ENCODE data around the gene ACVR1B. TPM values are rescaled to one million over a fixed set of nuclear protein-coding genes. Genes with fewer than 3 reads are reported as not detected.

The ACVR1B gene
- total RNA-seq, 2 donors from 2014 or later = 39.6 to 43.3 TPM

- Histone ChIP-seq H3K4me3 (peak overlapping the region in 1 of 2 donors; percentile 79), H3K27ac (peak overlapping the region; percentile 87 to 88), H3K36me3 (no peaks in the 10 kb centered on the region), H3K4me1 (replicated peaks) (peaks cover 19% of the 10 kb centered on the region), H3K27me3 (replicated peaks; ENCODE audit: insufficient read depth) (no peaks in the 10 kb centered on the region), H3K9me3 (no peaks in the 10 kb centered on the region)
- no peak for DNase-seq (ENCODE audit: low spot score)
- intact Hi-C loops (cut with DNase I) = no loop called here
- 82% methylated on average over 10 of the region's 10 CpGs for WGBS
- TF ChIP-seq POLR2AphosphoS5 (IDR thresholded peaks at IDR 0.05) = no peak
- TF ChIP-seq CTCF (IDR thresholded peaks at IDR 0.05) = no peak
- no peak for TF ChIP-seq POLR2A (IDR thresholded peaks at IDR 0.05)
Observed at GRCh38 chr12:52009081-52009751, 57.7 kb downstream of the ACVR1B start.

DNA sequence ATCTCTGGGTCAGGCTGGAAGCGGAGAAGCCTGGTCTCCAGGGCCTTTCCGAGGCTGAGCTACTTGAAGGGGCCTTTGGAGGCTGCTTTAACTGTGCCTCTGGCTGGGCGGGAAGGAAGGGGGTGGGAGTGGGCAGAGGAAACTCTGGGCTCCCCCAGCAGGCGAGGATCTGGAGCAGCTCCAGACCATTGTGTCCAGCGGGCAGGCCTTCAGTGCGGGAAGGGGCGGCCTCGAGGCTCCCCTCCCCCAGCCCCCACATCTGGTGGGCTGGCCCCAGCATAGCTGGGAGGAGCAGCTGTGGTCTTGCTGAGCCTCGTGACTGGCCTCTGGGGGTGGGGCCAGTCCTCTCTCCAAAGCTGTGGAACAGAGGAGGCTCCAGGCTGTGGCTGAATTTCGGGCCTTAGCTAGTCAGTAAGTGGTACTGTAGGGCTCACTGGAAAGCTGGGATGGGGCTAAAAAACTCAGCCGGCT, 58.7 kb downstream of the ACVR1B start:
- no peak for DNase-seq (ENCODE audit: low spot score)
- intact Hi-C loops (cut with DNase I) = no loop called here
- TF ChIP-seq CTCF (IDR thresholded peaks at IDR 0.05) = no peak
- TF ChIP-seq POLR2A (IDR thresholded peaks at IDR 0.05) = no peak
- TF ChIP-seq POLR2AphosphoS5 (IDR thresholded peaks at IDR 0.05) = peak; percentile 71
- peaks cover 19% of the 10 kb centered on the region for H3K4me1 ChIP-seq (replicated peaks)
- H3K4me3 ChIP-seq = peak overlapping the region in 1 of 2 donors; percentile 79
- H3K27me3 ChIP-seq (replicated peaks; ENCODE audit: insufficient read depth) = no peaks in the 10 kb centered on the region
- no peaks in the 10 kb centered on the region for H3K36me3 ChIP-seq
- no peaks in the 10 kb centered on the region for H3K9me3 ChIP-seq
- 29% methylated on average over 11 of the region's 11 CpGs for WGBS
- peak overlapping the region; percentile 87 to 88 for H3K27ac ChIP-seq

- Histone ChIP-seq H3K4me3 (no peak overlapping the region), H3K36me3 (no peaks in the 10 kb centered on the region), H3K9me3 (no peaks in the 10 kb centered on the region), H3K4me1 (replicated peaks) (peaks cover 19% of the 10 kb centered on the region), H3K27me3 (replicated peaks; ENCODE audit: insufficient read depth) (no peaks in the 10 kb centered on the region), H3K27ac (peak overlapping the region; percentile 87 to 88)
- intact Hi-C loops (cut with DNase I) = no loop called here
- TF ChIP-seq CTCF (IDR thresholded peaks at IDR 0.05) (no peak), POLR2AphosphoS5 (IDR thresholded peaks at IDR 0.05) (no peak), POLR2A (IDR thresholded peaks at IDR 0.05) (no peak)
- WGBS = 71% methylated on average over 8 of the region's 8 CpGs
- DNase-seq (ENCODE audit: low spot score) = no peak
Observed at GRCh38 chr12:52010692-52011601, 59.4 kb downstream of the ACVR1B start.

GRCh38 chr12:52011602-52012214, 60.2 kb downstream of the ACVR1B start:
- TF ChIP-seq CTCF (IDR thresholded peaks at IDR 0.05) (no peak), POLR2A (IDR thresholded peaks at IDR 0.05) (no peak), POLR2AphosphoS5 (IDR thresholded peaks at IDR 0.05) (no peak)
- no peaks in the 10 kb centered on the region for H3K9me3 ChIP-seq
- H3K36me3 ChIP-seq = no peaks in the 10 kb centered on the region
- no peaks in the 10 kb centered on the region for H3K27me3 ChIP-seq (replicated peaks; ENCODE audit: insufficient read depth)
- WGBS = 92% methylated on average over 8 of the region's 8 CpGs
- peak overlapping the region in 1 of 2 donors; percentile 88 for H3K27ac ChIP-seq
- intact Hi-C loops (cut with DNase I) = no loop called here
- no peak overlapping the region for H3K4me3 ChIP-seq
- peaks cover 19% of the 10 kb centered on the region for H3K4me1 ChIP-seq (replicated peaks)
- no peak for DNase-seq (ENCODE audit: low spot score)

Data from prostate gland (tissue), 2 donors.